H54 (cell line): Measurements from ENCODE around the gene NBAS.

Experiments
- DNase-seq: peaks from one replicate; pipeline ENCODE4 v3.0.0; 2011; ENCODE audit warnings: low spot score, mixed read lengths; ENCODE audit not compliant: insufficient read length
- FAIRE-seq: peaks from 3 replicates; lab custom pipeline; 2011; peaks lifted over from hg19 to GRCh38; lab: Jason Lieb, UNC
- POLR2A ChIP-seq: IDR thresholded peaks from 2 replicates; pipeline ENCODE4 v1.6.1; 2011; ENCODE audit warnings: low read depth, mild to moderate bottlenecking, low read length

Gene NBAS

GRCh38 chr2:15198051-15198450 is 363.1 kb downstream of the NBAS start:
- no peak for TF ChIP-seq POLR2A
- FAIRE-seq, result no peak
- no peak for DNase-seq

GRCh38 chr2:15195813-15196212 is 365.3 kb downstream of the NBAS start:
- no peak for FAIRE-seq
- no peak for DNase-seq
- no peak for TF ChIP-seq POLR2A

- TF ChIP-seq POLR2A, result no peak
- DNase-seq (no peak), FAIRE-seq (no peak)
These were observed 369.3 kb downstream of the NBAS start for GRCh38 chr2:15191789-15192188.

- DNase-seq (no peak), FAIRE-seq (peak; percentile 20)
- no peak for TF ChIP-seq POLR2A
These were observed 371.9 kb downstream of the NBAS start for GRCh38 chr2:15189216-15189615.

GRCh38 chr2:15187702-15188101 is 373.4 kb downstream of the NBAS start:
- DNase-seq (no peak), FAIRE-seq (no peak)
- TF ChIP-seq POLR2A, result no peak

GRCh38 chr2:15186118-15186517 is 375.0 kb downstream of the NBAS start:
- no peak for TF ChIP-seq POLR2A
- FAIRE-seq (no peak), DNase-seq (no peak)

- DNase-seq (no peak), FAIRE-seq (no peak)
- TF ChIP-seq POLR2A, result no peak
These were observed 376.6 kb downstream of the NBAS start for GRCh38 chr2:15184491-15184890.

- TF ChIP-seq POLR2A, result no peak
- FAIRE-seq, result no peak
- no peak for DNase-seq
These were observed 378.9 kb downstream of the NBAS start for GRCh38 chr2:15182275-15182674.

- no peak for TF ChIP-seq POLR2A
- no peak for DNase-seq
- no peak for FAIRE-seq
These were observed 379.9 kb downstream of the NBAS start for GRCh38 chr2:15181092-15181745.

GRCh38 chr2:15180379-15180778 is 380.8 kb downstream of the NBAS start:
- TF ChIP-seq POLR2A, result no peak
- FAIRE-seq (no peak), DNase-seq (no peak)

GRCh38 chr2:15178946-15179345 is 382.2 kb downstream of the NBAS start:
- DNase-seq (no peak), FAIRE-seq (no peak)
- TF ChIP-seq POLR2A, result no peak

- no peak for TF ChIP-seq POLR2A
- DNase-seq (peak; percentile 30), FAIRE-seq (peak; percentile 98)
These were observed 384.0 kb downstream of the NBAS start for GRCh38 chr2:15177103-15177502.

- no peak for TF ChIP-seq POLR2A
- FAIRE-seq (no peak), DNase-seq (no peak)
These were observed 384.5 kb downstream of the NBAS start for GRCh38 chr2:15176604-15177003.

GRCh38 chr2:15174567-15174966 is 386.6 kb downstream of the NBAS start:
- DNase-seq (no peak), FAIRE-seq (no peak)
- TF ChIP-seq POLR2A, result no peak

GRCh38 chr2:15173501-15173900 is 387.6 kb downstream of the NBAS start:
- FAIRE-seq, result no peak
- TF ChIP-seq POLR2A, result no peak
- no peak for DNase-seq
